ENCODE measurements around the gene HID1. TPM values are rescaled to one million over a fixed set of nuclear protein-coding genes. Genes with fewer than 3 reads are reported as not detected.
A peak's percentile ranks its signal among the peaks of the same experiment; 100 is the strongest.

The HID1 gene
- total RNA-seq, 1 experiment from 2014 or later: 43.8 TPM

- DNase-seq (ENCODE audit: low read depth, low spot score) (no peak), ATAC-seq (no peak)
- intact Hi-C loops (cut with micrococcal nuclease): no loop called here
- Histone ChIP-seq H2AFZ (ENCODE audit: low read depth, low read length, poor library complexity, severe bottlenecking) (no peak overlapping the region), H3K4me3 (replicated peaks in 1 of 2; ENCODE audit: low read depth in 1 of 2, low read length in 2 of 2) (no peak overlapping the region), H3K4me1 (ENCODE audit: control insufficient read depth in 1 of 2, insufficient read depth in 2 of 2, low read length in 2 of 2) (no peaks in the 10 kb centered on the region), H3K79me2 (ENCODE audit: insufficient read depth, low read length) (peaks cover 10% of the 10 kb centered on the region), H3K36me3 (ENCODE audit: control insufficient read depth in 1 of 2, insufficient read depth in 2 of 2, low read length in 2 of 2) (peaks cover 11 to 33% of the 10 kb centered on the region in 2 experiments; a peak in 3 of 4 replicates), H3K9me2 (ENCODE audit: insufficient read depth) (no peaks in the 10 kb centered on the region), H3K4me2 (ENCODE audit: low read length) (no peak overlapping the region), H3K9ac (ENCODE audit: low read length) (no peak overlapping the region), H3K27ac (ENCODE audit: low read depth, low read length) (no peak overlapping the region), H3K9me3 (ENCODE audit: control insufficient read depth in 1 of 2, insufficient read depth in 1 of 2, low read depth in 1 of 2, low read length in 2 of 2) (no peaks in the 10 kb centered on the region), H4K20me1 (ENCODE audit: insufficient read depth) (no peaks in the 10 kb centered on the region), H3K27me3 (ENCODE audit: insufficient read depth, low read length) (no peaks in the 10 kb centered on the region)
- TSS peak; percentile 28 for BruUV-seq (replicated peaks)
- POLR2A ChIA-PET: no interaction called here
- RAD21 ChIA-PET (ENCODE audit: low non-redundant PET in 1 of 2, low total read pairs in 2 of 2, uncharacterized antibody in 2 of 2, unreplicated experiment in 2 of 2): no interaction called here
- TF ChIP-seq REST (IDR thresholded peaks at IDR 0.05; ENCODE audit: low read depth) (no peak), POLR2AphosphoS5 (IDR thresholded peaks at IDR 0.05; ENCODE audit: low read depth, low read length) (no peak), CEBPB (IDR thresholded peaks at IDR 0.05; ENCODE audit: low read depth) (no peak), ELF1 (IDR thresholded peaks at IDR 0.05; ENCODE audit: borderline replicate concordance, low read depth) (no peak), SP1 (IDR thresholded peaks at IDR 0.05; ENCODE audit: low read depth) (no peak), SIN3A (IDR thresholded peaks at IDR 0.05; ENCODE audit: low read depth) (no peak), EZH2phosphoT487 (IDR thresholded peaks at IDR 0.05; ENCODE audit: borderline replicate concordance) (no peak), EGR1 (IDR thresholded peaks at IDR 0.05; ENCODE audit: low read depth) (no peak), TCF7L2 (IDR thresholded peaks at IDR 0.05; ENCODE audit: borderline replicate concordance, extremely low read depth, insufficient read depth, insufficient read length) (no peak), CTCF (IDR thresholded peaks at IDR 0.05 in 2 of 3, conservative IDR thresholded peaks at IDR 0.05 in 1 of 3; ENCODE audit: borderline replicate concordance in 1 of 3, insufficient read depth in 1 of 3, low read depth in 2 of 3, low read length in 2 of 3) (no peak), MAX (IDR thresholded peaks at IDR 0.05) (no peak), EZH2 (IDR thresholded peaks at IDR 0.05) (no peak), FOSL1 (IDR thresholded peaks at IDR 0.05; ENCODE audit: low read depth) (no peak), JUND (IDR thresholded peaks at IDR 0.05) (no peak), POLR2A (IDR thresholded peaks at IDR 0.05; ENCODE audit: borderline replicate concordance, extremely low read depth, insufficient read depth, insufficient read length) (no peak), ZFX (IDR thresholded peaks at IDR 0.05) (no peak), ZBTB33 (IDR thresholded peaks at IDR 0.05; ENCODE audit: extremely low read depth, insufficient replicate concordance, low read length) (no peak), CBX3 (IDR thresholded peaks at IDR 0.05; ENCODE audit: low read depth) (no peak)
- CTCF ChIA-PET: no interaction called here
These were observed 48.0 kb upstream of the HID1 start for GRCh38 chr17:75020331-75021110.
